GM18511 (cell line): ENCODE results near the gene TUBGCP4.
A peak's percentile ranks its signal among the peaks of the same experiment; 100 is the strongest.

Experiments used
- ATAC-seq: cut with Tn5 transposase; IDR thresholded peaks from one replicate; pipeline ENCODE4 v1.9.1; 2021; ENCODE audit warnings: mild to moderate bottlenecking, moderate library complexity; ENCODE audit not compliant: unreplicated experiment

The TUBGCP4 gene

DNA sequence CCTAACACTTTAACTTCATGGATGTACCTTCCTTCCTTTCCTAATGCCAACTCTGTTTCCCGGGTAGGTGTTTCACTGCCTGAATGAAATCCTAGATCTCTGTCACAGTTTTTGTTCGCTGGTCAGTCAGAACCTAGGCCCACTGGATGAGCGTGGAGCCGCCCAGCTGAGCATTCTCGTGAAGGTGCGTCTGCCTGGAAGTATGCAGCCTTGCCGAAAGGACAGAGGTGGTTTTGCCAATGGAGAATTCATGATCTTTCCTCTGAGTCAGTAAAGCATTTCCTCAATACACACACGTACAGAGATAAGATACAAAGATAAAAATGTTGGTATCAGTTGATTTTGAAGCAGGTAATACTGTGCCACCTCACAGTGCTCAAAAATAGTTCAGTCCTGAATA, 32.7 kb downstream of the TUBGCP4 start:
- no peak for ATAC-seq

DNA sequence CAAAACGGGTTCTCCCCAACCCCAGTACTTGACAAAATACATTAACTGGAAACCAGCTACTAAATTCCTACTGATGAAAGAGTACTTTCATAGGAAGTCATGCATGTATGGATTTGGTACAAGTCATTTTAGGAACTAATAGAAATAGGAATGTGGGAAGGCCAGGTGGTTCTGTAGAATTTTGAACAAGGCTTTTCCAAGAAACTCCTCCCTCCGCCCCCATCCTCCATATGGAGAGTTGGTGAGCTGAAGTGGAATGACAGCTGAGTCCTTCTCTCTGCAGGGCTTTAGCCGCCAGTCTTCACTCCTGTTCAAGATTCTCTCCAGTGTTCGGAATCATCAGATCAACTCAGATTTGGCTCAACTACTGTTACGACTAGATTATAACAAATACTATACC, 33.2 kb downstream of the TUBGCP4 start:
- ATAC-seq: no peak

GRCh38 chr15:43406189-43406588, 35.3 kb downstream of the TUBGCP4 start:
- ATAC-seq: no peak

GRCh38 chr15:43406808-43407207, 35.9 kb downstream of the TUBGCP4 start:
- ATAC-seq: no peak

GRCh38 chr15:43408789-43409188, 37.9 kb downstream of the TUBGCP4 start:
- no peak for ATAC-seq

GRCh38 chr15:43410572-43411214, 39.8 kb downstream of the TUBGCP4 start:
- ATAC-seq: no peak

GRCh38 chr15:43412096-43412495, 41.2 kb downstream of the TUBGCP4 start:
- ATAC-seq: no peak

GRCh38 chr15:43414196-43414595, 43.3 kb downstream of the TUBGCP4 start:
- no peak for ATAC-seq

DNA sequence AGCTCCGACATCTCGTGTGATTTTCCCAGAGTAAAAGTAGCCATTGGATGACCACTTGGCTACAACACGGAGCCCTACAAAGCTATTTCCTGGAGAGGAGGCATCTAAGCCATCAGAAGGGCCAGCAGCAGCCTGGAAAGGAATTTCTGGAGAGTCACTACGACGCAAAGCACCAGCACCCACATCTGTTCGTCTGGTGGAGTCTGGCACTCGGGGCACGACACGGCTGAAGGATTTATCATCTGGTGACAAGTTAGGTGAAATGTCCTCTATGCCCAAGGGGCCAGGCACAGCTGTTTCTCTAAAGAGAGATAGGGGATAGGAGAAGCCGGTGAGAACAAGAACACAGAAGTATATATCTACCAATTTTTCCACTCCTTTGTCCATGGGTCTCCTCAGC, 49.5 kb downstream of the TUBGCP4 start:
- ATAC-seq: no peak

GRCh38 chr15:43420876-43421275, 50.0 kb downstream of the TUBGCP4 start:
- ATAC-seq: no peak

DNA sequence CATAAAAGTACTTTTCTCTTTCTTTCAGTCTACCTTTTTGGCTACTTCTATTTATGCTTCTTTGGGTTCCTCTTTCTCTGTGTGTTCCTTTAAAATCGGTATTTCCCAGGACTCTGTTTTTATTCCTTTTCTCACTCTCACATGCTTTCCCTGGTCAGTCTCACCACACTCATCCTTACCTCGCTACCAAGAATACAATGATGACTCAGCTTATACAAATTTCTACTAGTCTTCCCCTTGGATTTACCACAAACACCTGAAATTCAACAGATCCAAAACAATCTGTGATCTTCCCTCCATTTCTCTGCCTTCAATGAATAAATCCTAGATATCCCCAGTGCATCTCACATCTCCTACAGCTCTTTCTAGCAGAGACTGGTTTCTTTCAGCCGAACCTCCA, 52.9 kb downstream of the TUBGCP4 start:
- ATAC-seq: no peak

DNA sequence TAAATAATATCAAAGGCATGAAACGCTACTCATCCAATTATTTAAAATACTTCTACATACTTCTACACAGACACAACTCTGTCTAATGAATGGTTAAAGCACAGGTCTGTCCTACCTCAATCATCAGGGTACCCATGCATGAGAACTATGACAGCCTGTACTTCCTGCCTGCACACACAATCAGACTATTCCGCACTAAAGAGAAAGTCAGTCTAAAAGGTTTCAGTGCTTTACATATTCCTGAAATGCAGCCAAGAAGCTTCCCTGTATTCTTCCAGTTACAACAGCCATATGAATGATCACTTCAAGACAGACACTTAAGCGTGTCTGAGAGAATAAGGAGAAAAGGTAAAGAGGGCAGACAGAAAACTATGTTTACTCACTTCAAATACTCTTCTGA, 58.8 kb downstream of the TUBGCP4 start:
- ATAC-seq: no peak

- no peak for ATAC-seq
Measured at GRCh38 chr15:43433165-43433564, 62.3 kb downstream of the TUBGCP4 start.

- ATAC-seq: no peak
Measured at GRCh38 chr15:43433661-43434303, 62.9 kb downstream of the TUBGCP4 start.

DNA sequence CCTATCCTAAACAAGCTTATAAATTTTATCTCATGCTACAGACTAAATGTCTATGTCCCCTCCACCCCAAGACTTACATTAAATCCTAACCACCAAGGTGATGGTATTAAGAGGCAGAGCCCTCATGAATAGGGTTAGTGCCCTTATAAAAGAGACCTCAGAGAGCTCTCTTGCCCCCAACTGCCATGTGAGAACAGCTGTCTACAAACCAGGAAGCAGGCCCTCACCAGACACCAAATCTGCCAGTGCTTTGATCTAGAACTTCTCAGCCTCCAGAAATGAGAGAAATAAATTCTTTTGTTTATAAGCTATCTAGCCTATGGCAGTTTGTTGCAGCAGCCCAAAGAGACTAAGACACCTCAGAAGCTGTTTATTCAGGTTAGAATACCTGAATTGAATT, 63.5 kb downstream of the TUBGCP4 start:
- ATAC-seq: no peak

DNA sequence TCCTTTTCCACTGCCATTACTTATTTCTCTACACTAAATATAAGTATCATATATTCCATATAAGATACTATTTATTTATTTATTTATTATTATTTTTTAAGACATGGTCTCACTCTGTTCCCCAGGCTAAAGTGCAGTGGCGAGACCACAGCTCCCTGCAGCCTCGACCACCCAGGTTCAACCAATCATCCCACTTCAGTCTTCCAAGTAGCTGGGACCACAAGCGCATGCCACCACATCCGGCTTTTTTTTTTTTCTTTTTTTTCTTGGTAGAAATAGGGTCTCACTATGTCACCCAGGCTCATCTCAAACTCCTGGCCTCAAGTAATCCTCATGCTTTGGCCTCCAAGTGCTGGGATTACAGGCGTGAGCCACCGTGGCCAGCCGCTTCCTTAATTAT, 65.5 kb downstream of the TUBGCP4 start:
- ATAC-seq: no peak

DNA sequence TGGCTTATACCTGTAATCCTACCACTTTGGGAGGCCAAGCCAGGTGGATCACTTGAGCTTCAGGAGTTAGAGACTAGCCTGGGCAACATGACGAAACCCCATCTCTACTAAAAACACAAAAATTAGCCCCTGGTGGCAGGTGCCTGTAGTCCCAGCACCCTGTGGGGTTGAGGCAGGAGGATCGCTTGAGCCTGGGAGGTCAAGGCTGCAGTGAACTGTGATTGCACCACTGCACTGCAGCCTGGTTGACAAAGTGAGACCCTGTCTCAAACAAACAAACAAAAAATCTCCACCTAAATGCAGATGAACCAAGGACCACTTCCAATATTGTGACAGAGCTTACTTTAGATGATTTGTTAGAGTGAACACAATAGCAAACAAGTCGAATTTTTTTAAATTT, 68.4 kb downstream of the TUBGCP4 start:
- no peak for ATAC-seq

DNA sequence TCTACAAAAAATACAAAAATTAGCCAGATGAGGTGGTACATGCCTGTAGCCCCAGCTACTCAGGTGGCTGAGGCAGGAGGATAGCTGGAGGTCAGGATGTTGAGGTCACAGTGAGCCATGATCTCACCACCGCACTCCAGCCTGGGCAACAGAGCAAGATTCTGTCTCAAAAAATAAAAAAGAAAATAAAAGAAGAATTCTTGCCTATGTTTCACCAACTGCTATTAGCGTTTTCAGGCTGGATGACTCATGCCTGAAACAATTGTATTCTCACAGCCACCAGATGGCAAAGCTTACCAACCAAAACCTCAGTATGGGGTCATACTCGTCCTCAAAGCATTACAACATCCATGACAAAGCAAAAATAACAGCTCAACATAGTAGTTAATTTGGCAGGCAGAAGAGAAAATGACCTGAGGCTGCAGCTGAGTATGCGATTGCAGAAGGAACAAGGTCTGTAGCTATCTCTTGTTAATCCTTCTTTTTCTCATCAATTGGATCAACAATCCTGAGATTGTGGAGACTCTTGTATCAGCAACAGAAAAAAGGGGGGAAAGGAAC, 69.9 kb downstream of the TUBGCP4 start:
- ATAC-seq: peak; percentile 60

GRCh38 chr15:43441316-43441715, 70.4 kb downstream of the TUBGCP4 start:
- ATAC-seq: no peak

- ATAC-seq: no peak
Measured at GRCh38 chr15:43446344-43446743, 75.4 kb downstream of the TUBGCP4 start.

- no peak for ATAC-seq
Measured at GRCh38 chr15:43449981-43450380, 79.1 kb downstream of the TUBGCP4 start.
